NCI-H2081 treated with DMSO at 0.1 percent for 48 hours (cell line): ENCODE measurements around the gene NANS.
"Not testable (repeated sequence)": the region's sequence is repeated elsewhere in the genome, so short reads cannot be mapped to it uniquely, and the experiment has no call there.

Source experiments
- DNase-seq: peaks from one replicate; lab custom pipeline; 2025; lab: John Stamatoyannopoulos, UW

Gene NANS

GRCh38 chr9:98101416-98101815 is 44.9 kb downstream of the NANS start:
- DNase-seq = no peak

- DNase-seq = no peak
These were observed 45.3 kb downstream of the NANS start for GRCh38 chr9:98101868-98102273.

GRCh38 chr9:98104445-98104881 is 47.9 kb downstream of the NANS start:
- no peak for DNase-seq

- DNase-seq = no peak
These were observed 48.5 kb downstream of the NANS start for GRCh38 chr9:98105006-98105405.

GRCh38 chr9:98107926-98108325 is 51.4 kb downstream of the NANS start:
- DNase-seq = no peak

GRCh38 chr9:98108531-98109031 is 52.0 kb downstream of the NANS start:
- DNase-seq = no peak

- no peak for DNase-seq
These were observed 52.5 kb downstream of the NANS start for GRCh38 chr9:98109052-98109451.

- not testable (repeated sequence) for DNase-seq
These were observed 60.6 kb downstream of the NANS start for GRCh38 chr9:98117097-98117496.

- DNase-seq = no peak
These were observed 61.6 kb downstream of the NANS start for GRCh38 chr9:98117984-98118639.

- no peak for DNase-seq
These were observed 62.4 kb downstream of the NANS start, which contains the start of gene TRIM14 for GRCh38 chr9:98118640-98119601. TSS of gene TRIM14 (minus strand) at chr9:98119222. CDS start at chr9:98119188, 34 bp downstream.

GRCh38 chr9:98120476-98120875 is 63.9 kb downstream of the NANS start:
- DNase-seq = no peak

GRCh38 chr9:98121058-98121457 is 64.5 kb downstream of the NANS start:
- no peak for DNase-seq

- not testable (repeated sequence) for DNase-seq
These were observed 67.6 kb downstream of the NANS start for GRCh38 chr9:98124091-98124490.

GRCh38 chr9:98124637-98125426 is 68.3 kb downstream of the NANS start:
- DNase-seq = no peak

GRCh38 chr9:98127226-98127625 is 70.7 kb downstream of the NANS start:
- DNase-seq = no peak

GRCh38 chr9:98128316-98128715 is 71.8 kb downstream of the NANS start:
- DNase-seq = no peak

- DNase-seq = no peak
These were observed 72.9 kb downstream of the NANS start for GRCh38 chr9:98129451-98129881.

- not testable (repeated sequence) for DNase-seq
These were observed 73.5 kb downstream of the NANS start for GRCh38 chr9:98130060-98130459.

- DNase-seq = no peak
These were observed 74.2 kb downstream of the NANS start for GRCh38 chr9:98130576-98131228.

GRCh38 chr9:98132158-98132557 is 75.6 kb downstream of the NANS start:
- no peak for DNase-seq
